A673 (cell line): ENCODE results near the gene EPS8.

Experiments used
- EZH2 ChIP-seq: fragments of 200-600 bp; sonication (generic); IDR thresholded peaks from 2 replicates; pipeline ENCODE4 v1.6.1; 2017; ENCODE audit warnings: borderline replicate concordance, low read depth, mild to moderate bottlenecking, mixed read lengths, antibody characterized with exemption, low read length; ENCODE audit not compliant: poor library complexity, severe bottlenecking
- TF ChIP-seq, protein P1 (sequence below): fragments of 300-800, 200-600 bp; sonication (generic); conservative IDR thresholded peaks from 2 replicates; pipeline ENCODE4 v1.5.1; 2017; ENCODE audit warnings: low read depth, mild to moderate bottlenecking, antibody characterized with exemption, low read length, moderate library complexity, mixed read lengths

DNA sequence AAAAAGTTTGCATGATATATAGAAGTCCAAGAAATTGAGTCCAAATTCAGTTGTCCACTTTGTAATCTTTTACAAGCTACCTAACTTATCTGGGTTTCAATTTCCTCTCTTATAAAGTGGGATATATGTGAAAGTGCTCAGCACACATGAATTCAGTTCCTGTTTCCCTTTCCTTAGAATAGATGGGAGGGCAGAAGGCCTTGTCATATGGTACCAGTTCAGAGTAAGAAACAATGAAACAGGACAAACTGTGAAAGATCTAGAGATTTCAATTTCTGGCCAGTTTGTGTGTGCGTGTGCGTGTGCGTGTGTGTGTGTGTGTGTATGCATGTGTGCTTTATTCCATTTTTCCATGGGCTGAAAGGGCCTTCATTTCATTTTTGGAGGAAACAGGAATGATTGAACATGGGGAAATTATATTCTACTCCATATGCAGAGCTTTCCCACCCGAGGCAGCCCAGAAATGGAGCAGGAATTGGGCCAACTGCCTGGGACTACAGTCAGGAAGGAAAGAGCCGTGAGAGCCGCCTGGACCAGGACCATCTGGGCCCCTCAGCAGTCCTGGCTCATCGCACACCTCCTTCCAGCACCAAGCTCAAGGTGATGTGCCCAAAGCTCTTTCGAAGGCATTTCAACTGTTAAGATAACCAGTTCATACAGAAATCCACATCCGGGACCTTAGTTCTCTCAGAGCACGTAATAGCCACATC is 183.2 kb downstream of the EPS8 start:
- TF ChIP-seq, protein P1, sequence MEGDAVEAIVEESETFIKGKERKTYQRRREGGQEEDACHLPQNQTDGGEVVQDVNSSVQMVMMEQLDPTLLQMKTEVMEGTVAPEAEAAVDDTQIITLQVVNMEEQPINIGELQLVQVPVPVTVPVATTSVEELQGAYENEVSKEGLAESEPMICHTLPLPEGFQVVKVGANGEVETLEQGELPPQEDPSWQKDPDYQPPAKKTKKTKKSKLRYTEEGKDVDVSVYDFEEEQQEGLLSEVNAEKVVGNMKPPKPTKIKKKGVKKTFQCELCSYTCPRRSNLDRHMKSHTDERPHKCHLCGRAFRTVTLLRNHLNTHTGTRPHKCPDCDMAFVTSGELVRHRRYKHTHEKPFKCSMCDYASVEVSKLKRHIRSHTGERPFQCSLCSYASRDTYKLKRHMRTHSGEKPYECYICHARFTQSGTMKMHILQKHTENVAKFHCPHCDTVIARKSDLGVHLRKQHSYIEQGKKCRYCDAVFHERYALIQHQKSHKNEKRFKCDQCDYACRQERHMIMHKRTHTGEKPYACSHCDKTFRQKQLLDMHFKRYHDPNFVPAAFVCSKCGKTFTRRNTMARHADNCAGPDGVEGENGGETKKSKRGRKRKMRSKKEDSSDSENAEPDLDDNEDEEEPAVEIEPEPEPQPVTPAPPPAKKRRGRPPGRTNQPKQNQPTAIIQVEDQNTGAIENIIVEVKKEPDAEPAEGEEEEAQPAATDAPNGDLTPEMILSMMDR: no peak
- TF ChIP-seq EZH2: no peak
